A549 (cell line): Measurements from ENCODE around the gene TSPAN8.

Experiments
- EP300 ChIP-seq, 2 experiments: fragments of >200 bp; sonication (Bioruptor Twin); formaldehyde crosslinking; IDR thresholded peaks; 2 replicates in 1 of 2; 3 replicates in 1 of 2; pipeline ENCODE4 v1.6.1; 2016 to 2017
- KDM1A ChIP-seq: fragments of 200-600 bp; sonication (generic); IDR thresholded peaks from 2 replicates; pipeline ENCODE4 v1.6.1; 2016; ENCODE audit warnings: low read depth, mild to moderate bottlenecking
- ZFP36 ChIP-seq: fragments of 450-650 bp; IDR thresholded peaks from 2 replicates; pipeline ENCODE4 v1.6.1; 2014; ENCODE audit warnings: borderline replicate concordance; ENCODE audit not compliant: partially characterized antibody

DNA sequence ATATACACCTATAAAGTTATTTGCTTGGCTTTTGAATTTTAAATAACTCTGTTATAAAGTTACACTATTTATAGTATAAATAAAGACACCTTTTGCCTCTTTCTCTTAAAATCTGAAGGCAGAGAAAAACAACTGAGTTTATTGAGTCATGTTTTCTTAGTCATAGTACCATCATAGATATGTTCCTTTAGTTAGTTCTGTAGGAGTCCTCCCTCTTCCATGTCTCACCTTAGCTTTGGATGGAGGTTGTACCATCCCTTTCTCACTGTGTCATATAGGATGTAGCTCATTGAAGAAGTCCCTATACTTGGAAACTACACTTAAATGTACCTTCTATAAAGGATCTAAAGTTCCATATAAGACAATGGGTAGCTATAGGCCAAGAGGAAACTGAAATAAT lies 39.7 kb upstream of the TSPAN8 start:
- TF ChIP-seq KDM1A = no peak
- no peak for TF ChIP-seq EP300 (IDR thresholded peaks at IDR 0.05)
- TF ChIP-seq ZFP36 = no peak
